RKO (cell line): Measurements from ENCODE around the gene ANKRD44.

Experiments
- DNase-seq: peaks from one replicate; pipeline ENCODE4 v3.0.0-alpha.2; 2016; ENCODE audit warnings: low spot score

ANKRD44 gene

GRCh38 chr2:197207598-197207997, 103.0 kb downstream of the ANKRD44 start:
- no peak for DNase-seq

GRCh38 chr2:197207106-197207505, 103.5 kb downstream of the ANKRD44 start:
- no peak for DNase-seq

GRCh38 chr2:197205585-197206215, 104.9 kb downstream of the ANKRD44 start:
- DNase-seq, result no peak

- no peak for DNase-seq
Observed at GRCh38 chr2:197204519-197205250, 105.9 kb downstream of the ANKRD44 start.

GRCh38 chr2:197201874-197202273, 108.7 kb downstream of the ANKRD44 start:
- DNase-seq, result no peak

GRCh38 chr2:197200762-197201058, 109.9 kb downstream of the ANKRD44 start:
- no peak for DNase-seq

GRCh38 chr2:197200051-197200761, 110.4 kb downstream of the ANKRD44 start:
- DNase-seq, result no peak

GRCh38 chr2:197198890-197199289, 111.7 kb downstream of the ANKRD44 start:
- no peak for DNase-seq

GRCh38 chr2:197197895-197198311, 112.7 kb downstream of the ANKRD44 start:
- DNase-seq, result no peak

GRCh38 chr2:197196541-197197180, 113.9 kb downstream of the ANKRD44 start:
- DNase-seq, result no peak

GRCh38 chr2:197195518-197195917, 115.1 kb downstream of the ANKRD44 start:
- no peak for DNase-seq

GRCh38 chr2:197191940-197192322, 118.6 kb downstream of the ANKRD44 start:
- DNase-seq, result no peak

- DNase-seq, result peak; percentile 36
Observed at GRCh38 chr2:197191177-197191939, 119.2 kb downstream of the ANKRD44 start.

- no peak for DNase-seq
Observed at GRCh38 chr2:197190100-197190432, 120.5 kb downstream of the ANKRD44 start.

GRCh38 chr2:197189426-197190099, 121.0 kb downstream of the ANKRD44 start:
- DNase-seq, result no peak

GRCh38 chr2:197185676-197186075, 124.9 kb downstream of the ANKRD44 start:
- no peak for DNase-seq

GRCh38 chr2:197184959-197185586, 125.5 kb downstream of the ANKRD44 start:
- no peak for DNase-seq

- DNase-seq, result no peak
Observed at GRCh38 chr2:197183355-197183754, 127.2 kb downstream of the ANKRD44 start.

GRCh38 chr2:197182668-197183067, 127.9 kb downstream of the ANKRD44 start:
- DNase-seq, result no peak

GRCh38 chr2:197181491-197181890, 129.1 kb downstream of the ANKRD44 start:
- no peak for DNase-seq
